KG1 (cell line): ENCODE results near the gene ATG4B.

ENCODE experiments used
- DNase-seq: peaks from one replicate; lab custom pipeline; 2025; lab: John Stamatoyannopoulos, UW

ATG4B gene

DNA sequence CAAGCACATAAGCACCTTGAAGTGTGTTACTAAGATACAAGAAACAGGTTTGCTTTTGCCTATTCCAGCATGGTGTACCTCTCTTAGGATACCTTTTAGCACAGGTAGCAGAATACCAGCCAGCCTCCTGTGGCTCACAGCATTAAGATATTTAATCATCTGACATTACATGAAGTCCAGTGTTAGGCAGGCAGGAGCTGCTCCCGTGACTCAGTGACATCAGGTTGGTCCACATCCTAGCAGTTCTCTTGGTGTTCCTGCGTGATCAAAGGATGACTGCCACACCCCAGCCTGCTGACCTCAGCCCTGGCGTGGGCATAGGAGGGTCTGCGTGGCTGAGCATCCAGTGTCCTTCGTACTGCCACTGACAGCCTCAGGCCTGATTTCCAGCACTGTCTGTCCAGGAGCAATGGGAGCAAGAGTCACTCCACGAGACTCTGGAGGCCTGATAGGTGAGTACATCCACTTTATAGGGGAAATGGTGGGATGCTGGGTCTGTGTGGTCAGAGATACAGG lies 52.8 kb downstream of the ATG4B start:
- no peak for DNase-seq

DNA sequence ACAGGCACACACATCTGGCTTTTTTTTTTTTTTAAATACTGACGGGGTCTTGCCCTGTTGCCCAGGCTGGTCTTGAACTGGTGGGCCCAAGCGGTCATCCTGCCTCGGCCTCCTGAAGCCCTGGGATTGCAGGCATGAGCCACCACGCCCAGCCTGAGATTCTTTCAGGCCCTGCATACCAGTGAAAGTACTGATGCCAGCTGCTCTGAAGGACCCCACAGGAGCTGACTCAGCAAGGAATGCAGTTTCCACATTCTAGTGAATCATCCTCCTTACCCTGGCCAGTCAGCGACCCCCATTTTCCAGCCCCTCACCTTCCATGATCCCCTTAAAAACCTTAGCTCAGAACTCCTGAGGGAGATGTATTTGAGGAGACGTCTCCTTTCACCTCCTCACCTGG lies 55.0 kb downstream of the ATG4B start:
- no peak for DNase-seq

DNA sequence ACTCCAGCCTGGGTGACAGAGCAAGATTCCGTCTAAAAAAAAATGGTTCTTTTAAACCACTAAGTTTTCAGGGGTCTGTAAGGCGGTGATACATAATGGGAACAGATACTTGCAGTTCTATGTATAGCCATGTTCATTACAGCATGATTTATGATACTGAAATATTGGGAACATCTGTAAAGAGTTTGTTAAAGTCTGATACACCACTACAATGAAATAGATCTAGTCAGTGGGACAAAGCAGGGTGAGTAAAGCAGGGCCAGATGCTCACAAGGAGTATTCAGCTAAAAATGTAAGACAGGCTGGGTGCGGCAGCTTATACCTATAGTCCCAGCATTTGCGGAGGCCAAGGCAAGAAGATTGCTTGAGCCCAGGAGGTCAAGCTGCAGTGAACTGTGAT lies 58.2 kb downstream of the ATG4B start:
- DNase-seq, result no peak

DNA sequence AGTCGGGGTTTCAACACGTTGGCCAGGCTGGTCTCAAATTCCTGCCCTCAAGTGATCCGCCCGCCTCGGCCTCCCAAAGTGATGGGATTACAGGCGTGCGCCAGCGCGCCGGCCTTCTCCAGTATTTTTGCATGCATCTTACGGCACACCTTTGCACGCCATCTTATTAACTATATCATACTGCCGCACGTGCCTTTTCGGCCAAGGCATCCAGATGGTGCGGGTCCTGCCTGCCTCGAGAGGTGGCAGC lies 63.6 kb downstream of the ATG4B start:
- no peak for DNase-seq

DNA sequence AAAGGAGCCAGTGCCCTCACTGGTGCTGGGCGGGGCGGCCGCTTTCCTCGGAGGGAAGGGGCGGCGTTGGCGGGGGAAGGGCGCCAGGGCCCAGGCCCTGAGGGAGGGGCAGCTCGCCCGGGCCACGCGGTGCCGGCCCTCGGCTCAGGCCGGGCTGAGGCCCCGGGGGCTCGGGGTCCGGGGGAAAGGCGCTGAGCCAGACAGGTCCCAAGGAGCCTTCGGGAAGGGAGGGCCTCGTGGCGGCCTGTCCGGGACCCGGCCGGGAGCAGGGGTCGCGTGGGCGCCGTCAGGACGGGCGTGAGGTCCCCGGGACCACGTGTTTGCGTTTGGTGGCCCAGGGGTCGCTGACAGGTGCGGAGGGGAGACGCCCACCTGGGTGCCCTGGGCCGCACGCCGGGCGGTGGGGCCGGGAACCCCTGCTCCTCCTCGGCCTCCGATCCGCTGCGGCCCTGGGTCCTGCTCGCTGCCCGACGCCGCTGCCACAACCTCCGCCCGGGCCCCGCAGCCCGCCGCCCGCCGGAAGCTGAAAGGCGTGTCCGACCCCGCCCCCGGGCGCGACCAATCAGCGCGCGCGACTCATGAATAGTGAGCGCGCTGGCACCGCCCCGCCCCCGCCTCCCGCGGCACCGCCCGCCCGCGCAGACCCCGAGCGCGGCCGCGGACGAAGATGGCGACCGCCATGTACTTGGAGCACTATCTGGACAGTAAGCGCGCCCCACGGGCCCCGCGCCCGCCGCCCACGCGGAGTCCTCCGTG lies 64.1 kb downstream of the ATG4B start, which contains the start of gene ING5:
Gene ING5, plus strand, starts transcription at position 641 of the 756 bp plus-strand sequence. Its CDS starts 27 bp downstream, at position 668.
- peak; percentile 78 for DNase-seq

DNA sequence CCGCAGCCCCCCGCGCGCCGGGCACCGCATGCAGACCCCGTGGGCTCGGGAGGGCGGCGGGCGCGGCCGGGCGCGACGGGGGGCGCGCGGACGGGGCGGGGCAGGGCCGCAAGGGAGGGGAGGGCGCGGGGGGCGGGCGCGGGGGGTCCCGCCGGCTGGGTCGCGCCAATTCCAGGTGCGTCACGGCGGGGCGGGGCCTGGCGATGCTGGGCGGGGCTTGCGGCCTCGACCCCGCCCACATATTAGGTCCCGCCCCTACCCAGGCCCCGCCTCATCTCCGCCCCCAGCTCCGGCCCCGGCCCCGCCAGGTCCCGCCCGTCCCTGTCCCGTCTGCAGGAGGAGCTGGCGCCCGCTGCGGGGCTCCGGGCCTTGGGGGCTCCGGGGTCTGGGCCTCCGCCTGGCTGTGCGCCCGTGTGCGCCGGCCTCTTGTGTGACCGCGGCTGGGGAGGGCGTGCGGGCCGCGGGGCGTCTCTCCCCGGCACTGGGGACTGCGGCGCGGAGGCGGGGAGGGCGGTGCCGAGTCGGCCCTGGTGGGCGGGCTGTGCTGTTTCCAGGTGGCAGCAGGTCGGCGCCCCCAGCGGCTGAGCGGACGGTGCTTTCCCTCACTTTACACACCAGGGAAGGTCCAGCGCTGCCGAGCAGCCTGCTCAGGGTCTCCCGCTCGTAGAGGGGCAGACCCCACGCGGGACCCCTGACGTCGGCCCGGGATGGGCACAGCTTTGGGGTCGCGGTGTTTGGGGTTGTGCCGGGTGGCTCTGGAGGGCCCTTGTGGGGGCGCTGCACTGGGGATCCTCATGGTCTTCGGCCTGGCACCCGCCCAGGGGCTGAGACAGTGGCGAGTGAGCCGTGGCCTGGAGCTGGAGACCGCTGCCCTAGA lies 64.9 kb downstream of the ATG4B start:
- DNase-seq, result peak; percentile 72

DNA sequence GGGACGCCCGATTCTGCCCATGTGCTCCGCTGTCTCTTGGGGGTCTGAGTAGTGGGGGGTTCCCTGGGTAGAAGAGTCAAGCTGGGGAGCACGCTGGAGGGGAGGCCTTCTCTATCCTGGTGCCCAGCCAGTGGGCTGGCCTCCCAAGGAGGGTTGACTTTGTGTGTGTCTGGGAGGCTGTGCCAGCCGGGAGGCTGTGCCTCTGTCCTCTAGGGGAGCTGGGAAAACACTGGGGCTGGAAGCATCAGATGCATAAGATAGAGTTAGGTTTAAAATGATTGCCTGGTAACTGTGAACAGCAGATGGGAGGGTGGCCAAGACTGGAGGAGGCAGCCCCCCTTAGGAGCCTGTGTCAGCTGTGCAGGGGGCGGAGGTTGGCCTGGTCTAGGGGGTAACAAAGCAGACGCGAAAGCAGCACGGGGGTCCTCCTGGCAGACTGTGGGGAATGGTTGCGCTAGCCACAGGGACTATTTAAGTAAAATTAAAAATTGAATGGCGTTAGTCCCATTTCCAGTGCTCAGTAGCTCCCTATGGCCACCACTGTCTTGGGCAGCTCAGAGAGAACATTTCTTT lies 65.6 kb downstream of the ATG4B start:
- no peak for DNase-seq

DNA sequence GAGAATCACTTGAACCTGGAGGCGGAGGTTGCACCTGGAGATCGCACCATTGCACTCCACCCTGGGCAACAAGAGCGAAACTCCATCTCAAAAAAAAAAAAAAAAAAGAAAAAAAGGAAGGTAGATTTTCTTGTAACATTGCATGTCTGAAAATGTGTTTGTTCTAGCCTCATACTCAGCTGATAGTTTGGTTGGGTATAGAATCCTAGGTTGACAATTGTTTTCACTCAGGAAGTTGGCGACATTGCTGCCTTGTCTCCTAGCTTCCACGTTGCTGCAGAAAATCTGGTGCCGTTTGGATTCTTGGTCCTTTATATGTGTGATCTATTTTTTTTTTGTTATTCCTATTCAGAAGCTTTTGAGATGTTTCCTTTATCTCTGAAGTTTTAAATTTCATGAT lies 69.0 kb downstream of the ATG4B start:
- DNase-seq, result no peak

DNA sequence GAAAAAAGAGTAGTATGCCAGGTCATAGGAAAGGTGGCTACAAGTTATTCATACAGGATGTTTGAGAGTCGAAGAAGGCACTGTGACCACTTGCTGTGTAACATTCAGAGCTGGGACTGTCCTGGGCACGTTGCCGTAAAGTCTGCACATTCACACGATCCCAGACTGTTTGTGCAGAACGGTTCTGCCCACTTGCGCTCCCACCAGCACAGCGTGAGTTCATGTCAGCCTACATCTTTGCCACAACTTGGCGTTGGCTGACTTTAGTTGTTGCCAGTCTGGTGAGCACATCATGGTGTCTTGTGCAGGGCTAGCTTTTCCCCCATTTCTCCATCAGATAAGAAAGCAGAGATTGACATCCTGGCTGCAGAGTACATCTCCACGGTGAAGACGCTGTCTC lies 71.4 kb downstream of the ATG4B start:
- DNase-seq, result no peak

DNA sequence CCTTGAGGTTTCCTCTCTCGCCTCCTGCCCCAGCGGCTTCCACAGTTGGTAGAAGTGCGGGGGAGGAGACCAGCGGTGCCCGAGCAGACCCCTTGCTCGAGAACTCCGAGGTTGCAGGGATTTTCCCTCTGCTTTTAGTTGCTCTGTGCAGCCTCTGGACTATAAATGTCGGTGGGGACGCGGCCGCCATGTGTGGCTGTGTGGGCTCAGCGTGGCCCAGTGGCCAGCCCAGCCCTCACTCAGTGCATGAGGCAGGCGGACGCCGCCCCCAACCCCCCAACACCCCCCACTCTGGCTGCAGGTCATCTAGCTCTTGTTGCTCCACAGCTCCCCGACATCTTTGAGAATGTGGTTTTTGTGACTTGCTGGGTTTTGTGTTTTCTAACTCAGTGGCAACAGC lies 81.6 kb downstream of the ATG4B start:
- DNase-seq, result no peak

DNA sequence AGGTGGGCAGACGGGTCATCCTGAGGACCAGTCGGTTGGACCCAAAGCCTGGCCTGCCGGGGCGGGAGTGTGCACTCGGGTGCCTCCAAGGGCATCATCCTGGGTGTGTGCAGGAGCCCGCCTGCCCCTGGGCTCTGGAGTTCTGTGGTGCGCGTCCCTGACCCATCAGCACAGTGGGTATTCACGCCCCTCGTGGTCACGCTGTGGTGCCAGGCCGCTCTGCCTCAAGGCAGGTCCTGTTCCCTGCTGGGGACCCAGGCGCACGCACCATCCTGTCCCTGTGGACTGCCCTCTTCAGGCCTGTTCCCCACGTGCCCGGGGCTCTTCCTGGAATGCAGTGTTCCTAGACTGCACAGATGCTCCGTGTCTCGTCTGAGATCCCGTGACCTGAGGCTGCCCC lies 82.6 kb downstream of the ATG4B start:
- no peak for DNase-seq

DNA sequence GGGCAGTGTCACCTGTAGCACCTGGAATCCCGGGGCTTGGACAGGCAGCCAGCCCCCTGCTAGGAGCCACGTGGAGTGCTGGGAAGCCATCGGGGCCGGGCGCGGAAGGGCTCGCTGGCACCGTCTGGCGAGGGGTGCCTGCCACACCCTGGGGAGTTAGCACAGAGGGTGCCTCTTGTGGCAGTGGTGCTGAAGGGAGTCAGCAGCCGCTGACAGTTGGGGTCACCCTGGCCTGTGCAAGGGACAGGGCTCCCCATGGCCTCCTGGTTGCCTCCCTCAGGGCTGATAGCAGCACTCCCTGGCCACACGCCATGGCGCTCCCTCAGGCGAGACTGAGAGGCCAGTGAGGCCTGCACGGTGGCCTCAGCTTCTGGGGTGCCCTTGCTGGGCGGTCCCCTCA lies 83.1 kb downstream of the ATG4B start:
- no peak for DNase-seq

DNA sequence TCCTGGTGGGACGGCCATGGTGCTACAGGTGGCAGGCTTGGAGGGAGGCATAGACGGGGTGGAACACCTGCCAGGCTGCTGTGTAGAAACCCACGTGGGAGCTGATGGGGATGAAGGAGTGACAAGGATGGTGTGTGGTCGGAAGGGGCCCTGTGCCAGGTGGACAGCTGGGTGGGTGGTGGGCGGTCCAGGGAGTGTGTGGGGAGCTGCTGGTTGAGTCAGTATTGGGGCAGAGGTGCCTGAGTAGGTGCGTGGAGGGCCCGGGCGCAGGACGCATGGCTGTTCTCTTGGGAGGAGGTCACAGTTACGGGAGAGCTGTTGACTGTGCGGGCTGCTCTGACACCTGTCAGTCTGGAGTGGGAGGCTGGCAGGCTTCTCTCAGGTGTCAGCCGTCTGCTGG lies 84.4 kb downstream of the ATG4B start:
- DNase-seq, result no peak

DNA sequence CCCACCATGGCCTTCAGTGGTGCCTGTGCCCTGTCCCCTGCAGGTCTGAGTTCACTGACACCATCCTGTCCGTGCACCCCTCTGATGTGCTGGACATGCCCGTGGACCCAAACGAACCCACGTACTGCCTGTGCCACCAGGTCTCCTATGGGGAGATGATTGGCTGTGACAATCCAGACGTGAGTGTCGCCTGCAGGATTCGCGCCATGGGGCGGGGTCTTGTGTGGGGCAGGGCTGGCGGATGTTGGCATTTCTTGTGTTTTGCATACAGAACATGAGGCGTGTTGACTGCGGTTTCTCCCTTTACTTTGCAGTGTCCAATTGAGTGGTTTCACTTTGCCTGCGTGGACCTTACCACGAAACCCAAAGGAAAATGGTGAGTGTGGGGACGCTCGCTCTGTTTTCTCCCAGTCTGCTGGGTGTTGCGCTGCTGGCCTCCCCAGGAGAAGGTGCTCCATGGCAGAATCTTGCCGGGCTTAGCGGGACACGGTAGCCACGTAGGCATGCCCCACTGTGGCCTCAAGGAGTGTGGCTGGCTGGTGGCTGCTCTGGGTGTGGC lies 85.5 kb downstream of the ATG4B start:
- DNase-seq, result no peak
